ENCODE data around the gene CFC1.
"Not testable (repeated sequence)": the region's sequence is repeated elsewhere in the genome, so short reads cannot be mapped to it uniquely, and the experiment has no call there.

The CFC1 gene

DNA sequence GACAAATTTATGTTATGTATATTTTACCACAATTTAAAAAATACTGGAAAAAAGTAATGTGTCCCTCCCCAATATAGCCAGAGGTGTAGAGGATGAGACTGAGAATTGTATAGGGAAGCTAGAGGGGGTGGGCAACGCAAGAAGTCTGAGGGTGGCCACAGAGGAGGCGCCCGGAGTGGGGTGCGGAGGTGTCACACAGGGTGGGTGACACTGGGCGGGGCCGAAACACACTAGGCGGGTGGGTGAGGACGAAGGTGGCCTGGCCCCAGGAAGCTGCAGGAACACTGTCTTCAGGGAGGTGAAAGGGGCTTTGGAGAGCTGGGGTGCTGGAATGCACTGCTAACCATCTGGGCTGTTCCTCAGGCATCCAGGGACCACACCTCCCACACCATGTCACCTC lies 42.9 kb downstream of the CFC1 start:
- H3K4me3 ChIP-seq; H3K27ac ChIP-seq; H3K36me3 ChIP-seq (ENCODE audit: insufficient read depth, low read length); H3K9ac ChIP-seq (ENCODE audit: insufficient read length); DNase-seq (ENCODE audit: low read depth, low spot score); H3K9me3 ChIP-seq (ENCODE audit: low read depth, low read length): not testable (repeated sequence)

DNA sequence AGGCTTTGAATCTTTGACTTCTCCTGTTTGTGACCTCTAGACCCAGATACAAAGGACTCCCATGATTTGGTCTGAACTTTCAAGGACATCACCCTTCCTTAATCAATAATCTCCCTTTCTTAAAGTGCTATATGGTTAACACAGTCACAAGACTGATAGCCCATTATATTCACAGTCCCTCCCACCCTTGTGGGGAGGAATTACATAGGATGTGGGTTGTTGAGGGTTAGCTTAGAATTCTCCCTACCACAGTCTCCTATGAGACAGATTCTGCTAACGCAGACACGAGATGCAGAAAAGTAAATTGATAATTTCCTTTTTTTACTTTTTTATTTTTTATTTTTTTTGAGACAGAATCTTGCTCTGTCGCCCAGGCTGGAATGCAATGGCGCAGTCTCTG lies 45.2 kb downstream of the CFC1 start:
- H3K9ac ChIP-seq (ENCODE audit: insufficient read length); H3K9me3 ChIP-seq (ENCODE audit: low read depth, low read length); DNase-seq (ENCODE audit: low read depth, low spot score); H3K36me3 ChIP-seq (ENCODE audit: insufficient read depth, low read length); H3K4me3 ChIP-seq; H3K27ac ChIP-seq: not testable (repeated sequence)

DNA sequence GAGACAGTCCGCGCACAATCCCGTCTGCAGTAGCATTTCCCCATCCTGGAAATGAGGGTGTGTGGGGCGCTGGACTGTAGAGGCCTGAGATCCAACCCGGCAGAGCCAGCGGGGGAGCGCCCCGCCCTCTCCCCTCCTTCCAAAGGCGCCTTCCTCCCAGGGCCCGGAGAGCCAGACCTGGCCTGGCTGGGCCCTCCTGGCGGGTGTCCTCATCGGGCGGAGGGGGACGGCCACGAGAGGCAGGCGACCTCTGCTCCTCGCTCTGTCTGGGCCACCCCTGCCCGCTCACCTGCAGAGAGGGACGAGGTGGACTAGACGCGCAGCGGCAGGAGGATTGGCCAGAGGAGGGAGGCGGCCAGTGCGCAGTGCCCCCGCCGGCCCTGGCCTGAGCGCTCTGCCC lies 49.9 kb downstream of the CFC1 start:
- not testable (repeated sequence) for DNase-seq (ENCODE audit: low read depth, low spot score); H3K36me3 ChIP-seq (ENCODE audit: insufficient read depth, low read length); H3K27ac ChIP-seq

DNA sequence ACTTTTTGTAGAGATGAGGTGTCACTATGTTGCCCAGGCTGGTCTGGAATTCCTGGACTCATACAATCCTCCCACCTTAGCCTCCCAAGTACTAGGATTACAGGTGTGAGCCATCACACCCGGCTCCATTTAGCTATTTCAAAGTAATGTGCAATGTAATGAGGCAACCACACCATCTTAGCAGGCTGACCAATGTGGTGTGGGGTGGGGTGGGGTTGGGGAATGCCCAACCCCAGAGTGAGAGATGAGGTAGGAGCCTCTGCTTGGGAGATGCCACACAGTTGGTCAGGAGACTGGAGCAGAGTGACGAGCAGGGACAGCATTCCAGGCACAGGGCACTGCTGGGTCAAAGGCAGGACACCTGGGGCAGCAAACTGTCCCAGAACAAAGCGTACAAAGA lies 51.0 kb downstream of the CFC1 start:
- H3K4me3 ChIP-seq; H3K9ac ChIP-seq (ENCODE audit: insufficient read length); H3K9me3 ChIP-seq (ENCODE audit: low read depth, low read length); H3K36me3 ChIP-seq (ENCODE audit: insufficient read depth, low read length); H3K27ac ChIP-seq; DNase-seq (ENCODE audit: low read depth, low spot score): not testable (repeated sequence)

More for the DNA sequence above, 49.9 kb downstream of the CFC1 start:
- not testable (repeated sequence) for H3K4me3 ChIP-seq; H3K9me3 ChIP-seq (ENCODE audit: low read depth, low read length); H3K9ac ChIP-seq (ENCODE audit: insufficient read length)

DNA sequence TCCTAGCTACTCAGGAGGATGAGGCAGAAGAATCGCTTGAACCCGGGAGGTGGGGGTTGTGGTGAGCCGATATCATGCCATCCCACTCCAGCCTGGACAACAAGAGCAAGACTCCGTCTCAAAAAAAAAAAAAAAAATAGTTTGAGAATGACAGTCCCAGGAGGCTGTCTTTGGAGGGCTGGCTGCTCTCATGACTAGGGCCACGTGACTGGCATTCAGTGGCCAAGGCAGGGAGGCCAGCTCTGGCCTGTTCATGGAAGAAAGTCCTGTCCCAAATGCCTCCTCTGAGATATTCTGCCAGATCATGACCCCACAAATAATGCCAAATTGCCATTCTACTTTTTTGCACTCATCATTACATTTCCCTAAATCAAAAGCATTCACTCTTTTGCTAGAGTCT lies 54.4 kb downstream of the CFC1 start:
- not testable (repeated sequence) for H3K9me3 ChIP-seq (ENCODE audit: low read depth, low read length); H3K4me3 ChIP-seq; H3K27ac ChIP-seq; DNase-seq (ENCODE audit: low read depth, low spot score); H3K36me3 ChIP-seq (ENCODE audit: insufficient read depth, low read length); H3K9ac ChIP-seq (ENCODE audit: insufficient read length)

DNA sequence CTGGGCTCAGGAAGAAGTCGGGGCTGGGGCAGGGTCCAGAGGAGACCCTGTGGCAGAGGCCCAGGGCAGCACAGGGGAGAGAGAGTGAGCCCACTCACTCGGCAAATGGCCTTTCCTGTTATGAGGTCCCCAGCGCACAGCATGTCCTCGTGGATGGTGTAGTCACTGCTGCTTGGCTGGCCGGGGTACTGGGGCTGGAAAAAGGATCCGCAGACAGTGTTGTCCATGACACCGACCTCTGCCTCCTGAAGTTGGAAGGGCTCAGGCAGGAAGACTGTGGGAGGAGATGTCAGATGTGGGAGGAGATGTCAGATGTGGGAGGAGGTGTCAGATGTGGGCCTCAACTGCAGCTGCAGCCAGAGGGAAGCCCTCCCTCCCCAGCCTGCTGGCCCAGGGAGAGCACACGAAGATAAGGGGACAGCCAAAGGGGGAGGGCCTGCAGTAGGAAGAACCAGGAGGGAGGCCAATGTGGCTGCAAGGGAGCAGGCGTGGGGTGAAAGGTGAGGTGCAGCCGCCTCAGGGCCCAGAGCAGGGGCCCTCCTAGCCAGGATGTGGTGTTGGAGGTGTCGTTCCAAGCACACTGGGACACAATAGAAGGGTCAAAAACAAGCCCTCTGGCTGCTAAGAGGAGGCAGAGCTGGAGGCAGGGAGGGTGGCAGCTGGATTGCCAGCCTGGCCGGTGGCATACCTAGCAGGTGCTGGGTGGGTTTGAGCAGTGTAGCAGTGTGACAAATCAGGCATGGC lies 55.4 kb downstream of the CFC1 start:
- H3K9ac ChIP-seq (ENCODE audit: insufficient read length); H3K9me3 ChIP-seq (ENCODE audit: low read depth, low read length); DNase-seq (ENCODE audit: low read depth, low spot score); H3K4me3 ChIP-seq; H3K27ac ChIP-seq; H3K36me3 ChIP-seq (ENCODE audit: insufficient read depth, low read length): not testable (repeated sequence)

DNA sequence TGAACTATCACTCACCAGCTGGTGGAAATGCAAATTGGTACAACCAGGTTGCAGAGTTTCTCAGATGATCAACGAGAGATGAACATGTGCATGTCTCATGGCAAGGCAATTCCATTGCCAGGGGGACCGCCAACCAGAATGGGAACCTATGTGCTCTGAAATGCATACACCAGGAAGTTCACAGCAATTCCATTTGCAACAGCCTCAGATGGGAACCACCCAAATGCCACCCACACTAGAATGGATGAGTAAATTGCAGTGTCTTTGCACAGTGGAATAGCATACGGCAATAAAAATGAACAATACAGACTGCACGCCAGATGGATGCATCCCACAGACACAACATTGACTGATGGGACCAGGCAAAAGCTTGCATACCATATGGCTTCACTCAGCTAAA lies 56.6 kb downstream of the CFC1 start:
- not testable (repeated sequence) for H3K9me3 ChIP-seq (ENCODE audit: low read depth, low read length); H3K36me3 ChIP-seq (ENCODE audit: insufficient read depth, low read length); H3K4me3 ChIP-seq; DNase-seq (ENCODE audit: low read depth, low spot score); H3K9ac ChIP-seq (ENCODE audit: insufficient read length); H3K27ac ChIP-seq

Data from SK-N-MC (cell line).